Activated naive CD8-positive, alpha-beta T cell (primary cell): ENCODE measurements around the gene ADGRL3.
"Not testable (repeated sequence)": the region's sequence is repeated elsewhere in the genome, so short reads cannot be mapped to it uniquely, and the experiment has no call there.

Source experiments
- H3K27ac Mint-ChIP-seq: one replicate; pipeline ENCODE4 v1.8.0; 2021; ENCODE audit warnings: mixed read lengths
- H3K27me3 Mint-ChIP-seq: one replicate; pipeline ENCODE4 v1.8.0; 2021; ENCODE audit warnings: mixed read lengths
- H3K36me3 Mint-ChIP-seq: one replicate; pipeline ENCODE4 v1.8.0; 2021; ENCODE audit warnings: mixed read lengths
- H3K4me1 Mint-ChIP-seq: one replicate; pipeline ENCODE4 v1.8.0; 2021; ENCODE audit warnings: low read depth, mixed read lengths
- H3K4me3 Mint-ChIP-seq: one replicate; pipeline ENCODE4 v1.8.0; 2021; ENCODE audit warnings: mild to moderate bottlenecking, mixed read lengths
- H3K9me3 Mint-ChIP-seq: one replicate; pipeline ENCODE4 v1.8.0; 2021; ENCODE audit warnings: low read depth, mixed read lengths

ADGRL3 gene

GRCh38 chr4:61619528-61619927, 419.4 kb downstream of the ADGRL3 start:
- H3K36me3 Mint-ChIP-seq = no peaks in the 10 kb centered on the region
- H3K4me3 Mint-ChIP-seq = no peak overlapping the region
- no peak overlapping the region for H3K27ac Mint-ChIP-seq
- H3K9me3 Mint-ChIP-seq = peaks cover 22% of the 10 kb centered on the region
- no peaks in the 10 kb centered on the region for H3K4me1 Mint-ChIP-seq
- no peaks in the 10 kb centered on the region for H3K27me3 Mint-ChIP-seq

GRCh38 chr4:61628282-61628681, 428.2 kb downstream of the ADGRL3 start:
- H3K9me3 Mint-ChIP-seq = peaks cover 7% of the 10 kb centered on the region
- H3K27me3 Mint-ChIP-seq = no peaks in the 10 kb centered on the region
- no peaks in the 10 kb centered on the region for H3K4me1 Mint-ChIP-seq

GRCh38 chr4:61628727-61629126, 428.6 kb downstream of the ADGRL3 start:
- H3K27me3 Mint-ChIP-seq = no peaks in the 10 kb centered on the region
- peaks cover 5% of the 10 kb centered on the region for H3K9me3 Mint-ChIP-seq
- H3K36me3 Mint-ChIP-seq = no peaks in the 10 kb centered on the region
- H3K4me1 Mint-ChIP-seq = no peaks in the 10 kb centered on the region
- no peak overlapping the region for H3K27ac Mint-ChIP-seq
- no peak overlapping the region for H3K4me3 Mint-ChIP-seq

More at GRCh38 chr4:61628282-61628681, 428.2 kb downstream of the ADGRL3 start:
- no peak overlapping the region for H3K4me3 Mint-ChIP-seq
- H3K36me3 Mint-ChIP-seq = no peaks in the 10 kb centered on the region
- no peak overlapping the region for H3K27ac Mint-ChIP-seq

DNA sequence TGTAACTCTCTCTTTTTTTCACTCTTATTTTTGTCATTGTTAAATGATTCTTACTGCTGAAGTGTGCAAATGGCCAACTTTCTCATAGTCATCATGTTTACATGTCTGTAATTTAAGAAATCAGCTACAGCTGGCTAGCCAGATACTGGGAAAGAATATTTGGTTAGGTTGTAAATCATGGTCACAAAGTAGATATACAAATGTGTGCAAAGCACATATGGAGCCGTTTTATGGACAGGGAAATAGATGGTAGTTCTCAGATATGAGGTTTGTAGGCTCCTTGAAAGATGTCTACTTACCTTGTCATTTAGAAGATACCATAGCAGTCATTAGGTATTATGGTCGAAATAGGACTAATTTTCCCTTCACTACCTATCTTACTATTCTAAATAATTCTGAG, 430.4 kb downstream of the ADGRL3 start:
- no peak overlapping the region for H3K4me3 Mint-ChIP-seq
- H3K4me1 Mint-ChIP-seq = no peaks in the 10 kb centered on the region
- H3K9me3 Mint-ChIP-seq = peaks cover 6% of the 10 kb centered on the region
- no peaks in the 10 kb centered on the region for H3K27me3 Mint-ChIP-seq
- no peak overlapping the region for H3K27ac Mint-ChIP-seq
- no peaks in the 10 kb centered on the region for H3K36me3 Mint-ChIP-seq

DNA sequence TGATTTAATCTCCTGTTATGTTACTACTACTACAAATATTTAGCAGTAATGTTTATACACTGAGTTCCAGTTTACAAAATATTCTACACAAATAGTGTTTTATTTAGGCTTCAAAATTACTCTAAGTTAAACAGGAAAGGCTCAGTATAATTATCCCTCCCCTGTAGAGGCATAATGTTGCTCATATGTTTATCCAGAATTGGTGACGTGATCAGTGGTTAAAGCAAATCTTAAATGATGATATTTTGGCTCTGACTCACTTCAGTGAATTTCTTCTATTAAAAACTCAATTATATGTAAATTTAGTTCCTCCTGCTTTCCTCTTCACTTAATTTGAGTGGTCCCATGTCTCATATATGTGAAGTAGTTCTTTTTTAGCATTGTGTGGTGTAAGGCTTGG, 438.5 kb downstream of the ADGRL3 start:
- Mint-ChIP-seq H3K36me3 (no peaks in the 10 kb centered on the region), H3K27ac (no peak overlapping the region), H3K9me3 (peaks cover 14% of the 10 kb centered on the region), H3K27me3 (no peaks in the 10 kb centered on the region), H3K4me1 (no peaks in the 10 kb centered on the region), H3K4me3 (no peak overlapping the region)

GRCh38 chr4:61646746-61647350, 446.7 kb downstream of the ADGRL3 start:
- not testable (repeated sequence) for H3K27ac Mint-ChIP-seq, H3K4me3 Mint-ChIP-seq, H3K36me3 Mint-ChIP-seq, H3K27me3 Mint-ChIP-seq, H3K9me3 Mint-ChIP-seq, H3K4me1 Mint-ChIP-seq

GRCh38 chr4:61648264-61648663, 448.1 kb downstream of the ADGRL3 start:
- H3K36me3 Mint-ChIP-seq = no peaks in the 10 kb centered on the region

DNA sequence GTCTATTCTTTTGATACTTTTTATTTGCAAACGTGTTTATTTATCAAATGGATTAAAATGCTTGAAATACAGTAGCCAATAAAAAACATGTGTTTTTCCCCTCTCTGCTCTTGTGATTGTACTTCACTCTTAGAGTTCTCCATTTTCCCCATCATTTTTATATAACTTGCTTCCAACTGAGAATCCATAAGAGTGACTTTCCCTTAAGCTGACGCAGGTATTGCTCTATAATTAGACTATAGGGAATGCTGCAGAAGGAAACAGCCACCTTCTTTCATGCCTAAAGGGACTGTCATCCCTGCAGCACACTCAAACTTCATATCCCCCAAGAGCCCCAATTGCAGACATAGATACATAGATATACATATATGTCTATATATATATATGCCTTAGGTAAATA, 456.9 kb downstream of the ADGRL3 start:
- Mint-ChIP-seq H3K4me3 (no peak overlapping the region), H3K4me1 (no peaks in the 10 kb centered on the region), H3K27ac (no peak overlapping the region), H3K27me3 (no peaks in the 10 kb centered on the region), H3K36me3 (no peaks in the 10 kb centered on the region), H3K9me3 (no peaks in the 10 kb centered on the region)

More at GRCh38 chr4:61648264-61648663, 448.1 kb downstream of the ADGRL3 start:
- no peak overlapping the region for H3K4me3 Mint-ChIP-seq
- H3K4me1 Mint-ChIP-seq = no peaks in the 10 kb centered on the region
- H3K9me3 Mint-ChIP-seq = peaks cover 5% of the 10 kb centered on the region
- H3K27ac Mint-ChIP-seq = no peak overlapping the region
- H3K27me3 Mint-ChIP-seq = no peaks in the 10 kb centered on the region

DNA sequence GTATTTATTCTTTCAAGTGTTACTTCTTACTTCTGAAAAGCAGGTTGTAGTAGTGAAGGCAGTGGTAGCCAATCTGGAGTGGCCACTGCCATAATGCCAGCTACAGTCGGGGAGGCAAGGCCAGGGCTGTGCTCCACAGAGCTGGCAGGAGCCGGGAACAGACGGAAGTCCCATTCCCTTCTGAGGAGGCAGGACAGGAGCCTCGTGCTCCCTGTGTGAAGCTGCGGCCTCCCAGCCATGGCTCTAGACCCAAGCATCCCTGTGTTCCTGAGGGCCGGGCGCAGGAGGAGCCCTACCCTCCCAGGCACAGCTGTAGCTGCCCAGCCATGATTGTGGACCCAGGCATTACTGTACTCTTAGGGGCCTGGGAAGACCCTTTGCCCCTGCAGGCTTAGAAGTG, 461.8 kb downstream of the ADGRL3 start:
- no peak overlapping the region for H3K4me3 Mint-ChIP-seq
- no peaks in the 10 kb centered on the region for H3K36me3 Mint-ChIP-seq
- no peaks in the 10 kb centered on the region for H3K4me1 Mint-ChIP-seq
- no peaks in the 10 kb centered on the region for H3K27me3 Mint-ChIP-seq
- no peak overlapping the region for H3K27ac Mint-ChIP-seq
- peaks cover 3% of the 10 kb centered on the region for H3K9me3 Mint-ChIP-seq

DNA sequence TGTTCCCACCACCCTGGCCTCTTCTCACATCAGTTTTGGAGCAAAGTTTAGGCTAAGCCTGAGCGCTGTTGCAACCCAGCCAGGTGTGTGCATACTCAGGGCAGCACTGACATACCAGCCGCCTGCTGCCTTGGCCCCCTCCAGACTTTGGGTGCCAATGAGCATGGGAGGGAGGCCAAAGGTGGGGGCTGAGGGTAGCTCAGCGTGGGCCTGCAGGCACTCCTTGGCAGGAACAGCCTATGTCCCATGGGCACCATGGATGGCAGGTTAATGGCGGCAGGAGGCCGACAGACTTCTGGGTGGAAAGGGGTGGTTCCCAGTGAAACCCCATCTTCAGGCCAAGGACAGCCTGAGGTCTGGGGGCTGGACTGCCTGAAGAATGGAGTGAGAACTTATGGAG, 462.2 kb downstream of the ADGRL3 start:
- Mint-ChIP-seq H3K27me3 (no peaks in the 10 kb centered on the region), H3K27ac (no peak overlapping the region), H3K4me3 (no peak overlapping the region), H3K4me1 (no peaks in the 10 kb centered on the region), H3K9me3 (peaks cover 3% of the 10 kb centered on the region), H3K36me3 (no peaks in the 10 kb centered on the region)

DNA sequence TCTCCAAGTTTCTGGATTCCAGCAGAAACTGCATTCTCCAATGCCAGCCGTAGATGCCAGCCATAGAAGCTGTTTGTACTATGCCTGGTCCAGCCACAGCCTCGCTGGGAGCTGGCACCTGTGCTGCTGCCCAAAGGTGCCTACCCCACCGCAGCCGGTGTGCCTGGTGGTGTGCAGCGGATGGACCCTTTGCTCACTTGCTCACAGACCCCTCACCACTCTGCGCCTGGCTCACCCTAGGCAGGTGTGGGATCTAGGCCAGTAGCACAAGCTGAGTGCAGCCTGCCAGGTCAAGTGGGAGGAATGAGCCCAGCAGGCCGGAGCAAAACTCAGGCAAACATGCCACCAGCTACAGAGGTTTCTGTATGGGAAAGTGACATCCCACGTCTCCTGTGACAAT, 463.2 kb downstream of the ADGRL3 start:
- Mint-ChIP-seq H3K4me3 (no peak overlapping the region), H3K4me1 (no peaks in the 10 kb centered on the region), H3K27me3 (no peaks in the 10 kb centered on the region), H3K27ac (no peak overlapping the region), H3K36me3 (no peaks in the 10 kb centered on the region), H3K9me3 (peaks cover 3% of the 10 kb centered on the region)

DNA sequence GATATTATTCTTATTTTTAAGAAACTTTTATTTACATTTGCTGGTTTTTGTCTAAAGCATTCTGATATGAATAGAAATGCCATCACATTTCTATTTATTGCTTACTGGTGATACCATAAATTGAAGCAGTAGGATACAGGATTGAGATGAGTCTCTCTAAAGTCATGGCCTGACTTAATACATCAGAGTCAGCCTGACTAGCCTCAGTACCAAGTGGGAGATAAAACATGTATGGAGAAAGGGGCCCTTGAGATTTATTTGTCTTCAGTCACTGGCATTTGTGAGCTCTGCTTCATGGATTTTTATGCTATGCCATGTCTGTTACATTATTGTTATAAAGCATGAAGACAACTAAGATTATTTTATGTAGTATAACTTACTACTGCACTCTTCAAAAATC, 465.5 kb downstream of the ADGRL3 start:
- no peak overlapping the region for H3K4me3 Mint-ChIP-seq
- H3K9me3 Mint-ChIP-seq = peaks cover 3% of the 10 kb centered on the region
- H3K36me3 Mint-ChIP-seq = no peaks in the 10 kb centered on the region
- H3K27ac Mint-ChIP-seq = no peak overlapping the region
- H3K27me3 Mint-ChIP-seq = no peaks in the 10 kb centered on the region
- H3K4me1 Mint-ChIP-seq = no peaks in the 10 kb centered on the region

GRCh38 chr4:61666244-61666643, 466.1 kb downstream of the ADGRL3 start:
- no peak overlapping the region for H3K27ac Mint-ChIP-seq
- no peak overlapping the region for H3K4me3 Mint-ChIP-seq
- peaks cover 3% of the 10 kb centered on the region for H3K9me3 Mint-ChIP-seq
- H3K4me1 Mint-ChIP-seq = no peaks in the 10 kb centered on the region
- no peaks in the 10 kb centered on the region for H3K36me3 Mint-ChIP-seq
- H3K27me3 Mint-ChIP-seq = no peaks in the 10 kb centered on the region

GRCh38 chr4:61671599-61671998, 471.5 kb downstream of the ADGRL3 start:
- no peaks in the 10 kb centered on the region for H3K36me3 Mint-ChIP-seq
- no peaks in the 10 kb centered on the region for H3K27me3 Mint-ChIP-seq
- no peaks in the 10 kb centered on the region for H3K4me1 Mint-ChIP-seq
- H3K9me3 Mint-ChIP-seq = peaks cover 4% of the 10 kb centered on the region
- H3K27ac Mint-ChIP-seq = no peak overlapping the region
- H3K4me3 Mint-ChIP-seq = no peak overlapping the region

- Mint-ChIP-seq H3K4me1 (no peaks in the 10 kb centered on the region), H3K27me3 (no peaks in the 10 kb centered on the region), H3K4me3 (no peak overlapping the region), H3K27ac (no peak overlapping the region), H3K9me3 (peaks cover 4% of the 10 kb centered on the region), H3K36me3 (no peaks in the 10 kb centered on the region)
Observed at GRCh38 chr4:61675464-61675863, 475.3 kb downstream of the ADGRL3 start.

- H3K27ac Mint-ChIP-seq = no peak overlapping the region
- no peaks in the 10 kb centered on the region for H3K27me3 Mint-ChIP-seq
- no peaks in the 10 kb centered on the region for H3K4me1 Mint-ChIP-seq
- H3K9me3 Mint-ChIP-seq = no peaks in the 10 kb centered on the region
- no peak overlapping the region for H3K4me3 Mint-ChIP-seq
- H3K36me3 Mint-ChIP-seq = no peaks in the 10 kb centered on the region
Observed at GRCh38 chr4:61678297-61678696, 478.2 kb downstream of the ADGRL3 start.
